Upper lobe of left lung (tissue), 6 donors: ENCODE results near the gene MAN1A1. TPM values are rescaled to one million over a fixed set of nuclear protein-coding genes. Genes with fewer than 3 reads are reported as not detected.

Experiments
- ATAC-seq, 2 donors: fragments of 200-7000 bp; cut with Tn5 transposase; one replicate each; pipeline ENCODE4 v1.9.1; 2022; ENCODE audit warnings: mild to moderate bottlenecking in 2 of 2, moderate library complexity in 2 of 2; ENCODE audit not compliant: low FRiP score in 2 of 2
- DNase-seq, 2 donors: peaks; one replicate each; pipeline ENCODE4 v3.0.0-alpha.2; 2019 to 2020
- H3K27ac ChIP-seq, 4 donors: fragments of 200-600 bp; sonication (generic); one replicate each; pipeline ENCODE4 v1.5.1; 2016 to 2019
- H3K27me3 ChIP-seq, 4 donors: fragments of 200-600 bp; sonication (generic); one replicate each; pipeline ENCODE4 v1.5.1; 2017 to 2019
- H3K36me3 ChIP-seq, 4 donors: fragments of 200-600 bp; sonication (generic); one replicate each; pipeline ENCODE4 v1.5.1; 2016 to 2019
- H3K4me1 ChIP-seq, 4 donors: fragments of 200-600 bp; sonication (generic); one replicate each; pipeline ENCODE4 v1.5.1; 2018 to 2019
- H3K4me3 ChIP-seq, 4 donors: fragments of 200-600 bp; sonication (generic); one replicate each; pipeline ENCODE4 v1.5.1; 2017 to 2019; ENCODE audit warnings: mild to moderate bottlenecking in 2 of 4, moderate library complexity in 1 of 4
- H3K9me3 ChIP-seq, 4 donors: fragments of 200-600 bp; sonication (generic); one replicate each; pipeline ENCODE4 v1.5.1; 2018 to 2019
- EP300 ChIP-seq, 4 donors: sonication (generic); formaldehyde crosslinking; IDR thresholded peaks; one replicate each; pipeline ENCODE4 v1.5.1; 2017; ENCODE audit warnings: antibody characterized with exemption in 4 of 4, control low read depth in 2 of 4
- POLR2A ChIP-seq, 4 donors: fragments of 450-650 bp; IDR thresholded peaks; one replicate each; pipeline ENCODE4 v1.5.1; 2016 to 2017; ENCODE audit warnings: antibody characterized with exemption in 4 of 4, mild to moderate bottlenecking in 2 of 4
- POLR2AphosphoS5 ChIP-seq, 2 donors: sonication (generic); formaldehyde crosslinking; IDR thresholded peaks; one replicate each; pipeline ENCODE4 v1.5.1; 2017; ENCODE audit warnings: antibody characterized with exemption in 2 of 2
- WGBS, 2 donors: methylation state at CpG; one replicate each; pipeline ENCODE4 v1.1.5; 2017 to 2018; 5-methylcytosine and 5-hydroxymethylcytosine counted together
- total RNA-seq, 6 donors: library from RNA; depleted of rRNA in 4 of 6; stranded (reverse); fragments of >200 nt in 4 of 6; gene quantifications; one replicate each; pipeline versions ENCODE4 v1.1.0 to v1.2.1, GENCODE V29; 2016 to 2021
- TF ChIP-seq, protein P1 (sequence below), 6 experiments: fragments of 450-650 bp in 4 of 6; fragments of 200-600 bp in 2 of 6; sonication (generic) in 2 of 6; IDR thresholded peaks; one replicate each; pipeline ENCODE4 v1.5.1; 2016 to 2019; ENCODE audit warnings: antibody characterized with exemption in 6 of 6
- donor health status: DM: no; HTN: no; CAD: no; lungs with moderate emphysema.
- donor health status: DM: no; HTN: yes; CAD: no; lungs with severe emphysema.

The MAN1A1 gene
- total RNA-seq, 6 donors from 2014 or later, result 61.8 to 98.6 (median 79.1) TPM

DNA sequence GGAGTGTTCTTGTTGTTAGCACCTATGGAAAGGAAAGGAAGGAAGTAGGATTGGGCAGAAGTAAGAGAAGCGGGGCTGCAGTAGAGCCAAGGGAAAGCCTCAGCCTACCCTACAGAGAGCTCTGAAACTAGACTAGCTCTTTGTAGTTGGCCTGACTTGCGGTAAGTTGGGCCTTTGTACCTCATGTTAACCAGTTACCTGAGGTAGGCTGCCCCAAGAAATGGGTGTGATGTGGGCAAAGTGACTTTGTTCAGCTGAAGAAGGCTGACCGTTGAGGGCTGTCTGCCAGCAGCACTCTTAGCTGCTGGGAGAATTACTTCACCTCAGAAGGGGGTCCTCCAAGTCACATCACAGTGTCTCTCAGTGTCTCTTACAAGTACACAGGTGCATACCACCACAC is 216.2 kb downstream of the MAN1A1 start:
- DNase-seq, result no peak
- Histone ChIP-seq H3K36me3 (no peaks in the 10 kb centered on the region), H3K4me3 (no peak overlapping the region), H3K27me3 (no peaks in the 10 kb centered on the region), H3K27ac (no peak overlapping the region), H3K4me1 (peaks cover 10 to 24% (median 17%) of the 10 kb centered on the region in 4 donors), H3K9me3 (no peaks in the 10 kb centered on the region)
- TF ChIP-seq, protein P1, sequence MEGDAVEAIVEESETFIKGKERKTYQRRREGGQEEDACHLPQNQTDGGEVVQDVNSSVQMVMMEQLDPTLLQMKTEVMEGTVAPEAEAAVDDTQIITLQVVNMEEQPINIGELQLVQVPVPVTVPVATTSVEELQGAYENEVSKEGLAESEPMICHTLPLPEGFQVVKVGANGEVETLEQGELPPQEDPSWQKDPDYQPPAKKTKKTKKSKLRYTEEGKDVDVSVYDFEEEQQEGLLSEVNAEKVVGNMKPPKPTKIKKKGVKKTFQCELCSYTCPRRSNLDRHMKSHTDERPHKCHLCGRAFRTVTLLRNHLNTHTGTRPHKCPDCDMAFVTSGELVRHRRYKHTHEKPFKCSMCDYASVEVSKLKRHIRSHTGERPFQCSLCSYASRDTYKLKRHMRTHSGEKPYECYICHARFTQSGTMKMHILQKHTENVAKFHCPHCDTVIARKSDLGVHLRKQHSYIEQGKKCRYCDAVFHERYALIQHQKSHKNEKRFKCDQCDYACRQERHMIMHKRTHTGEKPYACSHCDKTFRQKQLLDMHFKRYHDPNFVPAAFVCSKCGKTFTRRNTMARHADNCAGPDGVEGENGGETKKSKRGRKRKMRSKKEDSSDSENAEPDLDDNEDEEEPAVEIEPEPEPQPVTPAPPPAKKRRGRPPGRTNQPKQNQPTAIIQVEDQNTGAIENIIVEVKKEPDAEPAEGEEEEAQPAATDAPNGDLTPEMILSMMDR (IDR thresholded peaks at IDR 0.05), result no peak
- TF ChIP-seq POLR2AphosphoS5 (IDR thresholded peaks at IDR 0.05) (no peak), POLR2A (IDR thresholded peaks at IDR 0.05) (no peak), EP300 (IDR thresholded peaks at IDR 0.05) (no peak)
- WGBS, 2 donors, result 86 to 88% methylated on average over 3 of the region's 3 CpGs
- ATAC-seq, result no peak

GRCh38 chr6:119132261-119132981 is 217.1 kb downstream of the MAN1A1 start:
- DNase-seq, result no peak
- Histone ChIP-seq H3K9me3 (no peaks in the 10 kb centered on the region), H3K27ac (no peak overlapping the region), H3K27me3 (no peaks in the 10 kb centered on the region), H3K36me3 (no peaks in the 10 kb centered on the region), H3K4me1 (peaks cover 5 to 16% (median 14%) of the 10 kb centered on the region in 4 donors), H3K4me3 (no peak overlapping the region)
- 72 to 76% methylated on average over 6 of the region's 6 CpGs for WGBS, 2 donors
- TF ChIP-seq EP300 (IDR thresholded peaks at IDR 0.05), result no peak
- no peak for TF ChIP-seq POLR2AphosphoS5 (IDR thresholded peaks at IDR 0.05)
- no peak for TF ChIP-seq POLR2A (IDR thresholded peaks at IDR 0.05)
- TF ChIP-seq, protein P1 (IDR thresholded peaks at IDR 0.05), result no peak
- no peak for ATAC-seq

GRCh38 chr6:119129968-119130484 is 219.5 kb downstream of the MAN1A1 start:
- peak in 1 of 2 donors; percentile 39 for ATAC-seq
- 41 to 47% methylated on average over 2 of the region's 2 CpGs for WGBS, 2 donors
- H3K36me3 ChIP-seq, result no peaks in the 10 kb centered on the region
- no peak for DNase-seq
- H3K4me3 ChIP-seq, result no peak overlapping the region
- peak overlapping the region in 1 of 4 donors; percentile 49 for H3K27ac ChIP-seq
- H3K4me1 ChIP-seq, result peaks cover 5 to 16% (median 12%) of the 10 kb centered on the region in 4 donors
- H3K9me3 ChIP-seq, result no peaks in the 10 kb centered on the region
- no peaks in the 10 kb centered on the region for H3K27me3 ChIP-seq
- TF ChIP-seq, protein P1 (IDR thresholded peaks at IDR 0.05), result no peak
- no peak for TF ChIP-seq POLR2A (IDR thresholded peaks at IDR 0.05)
- TF ChIP-seq POLR2AphosphoS5 (IDR thresholded peaks at IDR 0.05), result no peak
- TF ChIP-seq EP300 (IDR thresholded peaks at IDR 0.05), result peak in 1 of 4 donors; percentile 21

- Histone ChIP-seq H3K27ac (no peak overlapping the region), H3K4me3 (no peak overlapping the region), H3K4me1 (peaks cover 5 to 16% (median 12%) of the 10 kb centered on the region in 4 donors), H3K36me3 (no peaks in the 10 kb centered on the region), H3K27me3 (no peaks in the 10 kb centered on the region), H3K9me3 (no peaks in the 10 kb centered on the region)
- 24 to 27% methylated on average over 4 of the region's 4 CpGs for WGBS, 2 donors
- TF ChIP-seq POLR2AphosphoS5 (IDR thresholded peaks at IDR 0.05), result no peak
- no peak for TF ChIP-seq EP300 (IDR thresholded peaks at IDR 0.05)
- TF ChIP-seq, protein P1 (IDR thresholded peaks at IDR 0.05), result peak; percentile 61 to 81 (median 74)
- ATAC-seq (peak; percentile 76 to 85), DNase-seq (no peak)
Measured at GRCh38 chr6:119129148-119129967, 220.2 kb downstream of the MAN1A1 start.
